Endothelial cell of umbilical vein (primary cell): ENCODE results near the gene HOXB3. TPM values are rescaled to one million over a fixed set of nuclear protein-coding genes. Genes with fewer than 3 reads are reported as not detected.

Experiments used
- BruUV-seq: library from RNA; stranded (reverse); fragments of 400-500 nt; replicated peaks from 2 replicates; lab custom pipeline; 2021; lab: Mats Ljungman, UMichigan
- CTCF ChIA-PET: fragments of 300-600, 350-600 bp; sonication (Branson Sonifier 250); formaldehyde crosslinking; loops from one replicate; lab custom pipeline; 2021; ENCODE audit warnings: antibody characterized with exemption, inconsistent platforms; lab: Charles Lee
- POLR2A ChIA-PET: fragments of 300-600, 350-600 bp; sonication (Branson Sonifier 250); formaldehyde crosslinking; loops from one replicate; lab custom pipeline; 2021; ENCODE audit warnings: antibody characterized with exemption, inconsistent platforms; lab: Charles Lee
- DNase-seq: peaks from one replicate; pipeline ENCODE4 v3.0.0-alpha.2; 2011; ENCODE audit warnings: low read depth, low spot score
- FAIRE-seq: peaks from 2 replicates; lab custom pipeline; 2011; peaks lifted over from hg19 to GRCh38; lab: Jason Lieb, UNC
- H2AFZ ChIP-seq: 2 replicates; pipeline ENCODE4 v1.6.0; 2012; ENCODE audit warnings: low read depth, low read length, control low read depth, inconsistent platforms
- H3K27ac ChIP-seq: 2 replicates; pipeline ENCODE4 v1.5.1; 2011; ENCODE audit warnings: low read depth, mild to moderate bottlenecking, control low read depth, low read length, moderate library complexity; ENCODE audit not compliant: insufficient read depth
- H3K27me3 ChIP-seq, 2 experiments: 2 replicates each; pipeline versions ENCODE4 v1.6.0 to v1.6.1; 2011; ENCODE audit warnings: low read length in 2 of 2, mixed read lengths in 1 of 2; ENCODE audit not compliant: control insufficient read depth in 2 of 2, insufficient read depth in 2 of 2
- H3K36me3 ChIP-seq, 2 experiments: 2 replicates in 1 of 2; 3 replicates in 1 of 2; pipeline ENCODE4 v1.5.1; 2011; ENCODE audit warnings: low read length in 2 of 2, mild to moderate bottlenecking in 1 of 2, moderate library complexity in 1 of 2; ENCODE audit not compliant: control insufficient read depth in 2 of 2, insufficient read depth in 2 of 2; ENCODE audit errors: extremely low read depth in 1 of 2
- H3K4me1 ChIP-seq: 3 replicates; pipeline ENCODE4 v1.5.1; 2011; ENCODE audit warnings: mild to moderate bottlenecking, low read length; ENCODE audit not compliant: control insufficient read depth, insufficient read depth; ENCODE audit errors: extremely low read depth
- H3K4me2 ChIP-seq: 2 replicates; pipeline ENCODE4 v1.6.1; 2011; ENCODE audit warnings: low read length, control low read depth, mixed read lengths; ENCODE audit not compliant: insufficient read depth
- H3K4me3 ChIP-seq, 3 experiments: fragments of 200-600 bp in 1 of 3; sonication (generic), shearing (Covaris generic) in 1 of 3; replicated peaks in 1 of 3; 2 replicates each; pipeline ENCODE4 v1.5.1; 2011 to 2016; ENCODE audit warnings: control low read depth in 3 of 3, low read length in 3 of 3, mild to moderate bottlenecking in 2 of 3, inconsistent platforms in 1 of 3, low read depth in 1 of 3, moderate library complexity in 1 of 3; ENCODE audit not compliant: insufficient read depth in 1 of 3
- H3K79me2 ChIP-seq: 2 replicates; pipeline ENCODE4 v1.6.0; 2012; ENCODE audit warnings: low read length, inconsistent platforms; ENCODE audit not compliant: control insufficient read depth, insufficient read depth
- H3K9ac ChIP-seq: replicated peaks from 2 replicates; pipeline ENCODE3; 2011; ENCODE audit warnings: low read length, control low read depth; ENCODE audit not compliant: insufficient read depth; ENCODE audit errors: extremely low read depth
- H3K9me1 ChIP-seq: replicated peaks from 3 replicates; pipeline ENCODE4 v1.6.0; 2011; ENCODE audit warnings: mild to moderate bottlenecking, low read length; ENCODE audit not compliant: control insufficient read depth, insufficient read depth; ENCODE audit errors: extremely low read depth
- H3K9me3 ChIP-seq: replicated peaks from 2 replicates; pipeline ENCODE4 v1.5.1; 2012; ENCODE audit warnings: low read length, inconsistent platforms; ENCODE audit not compliant: control insufficient read depth, insufficient read depth
- H4K20me1 ChIP-seq: replicated peaks from 2 replicates; pipeline ENCODE3; 2011; ENCODE audit warnings: mild to moderate bottlenecking, low read length; ENCODE audit not compliant: control insufficient read depth, insufficient read depth; ENCODE audit errors: extremely low read depth
- EZH2 ChIP-seq: IDR thresholded peaks from 2 replicates; pipeline ENCODE4 v1.6.1; 2012; ENCODE audit warnings: borderline replicate concordance, low read depth, mild to moderate bottlenecking, moderate library complexity, low read length, inconsistent platforms; ENCODE audit not compliant: severe bottlenecking
- FOS ChIP-seq: IDR thresholded peaks from 2 replicates; pipeline ENCODE4 v1.6.1; 2011; ENCODE audit warnings: mild to moderate bottlenecking, low read length, moderate library complexity, borderline replicate concordance; ENCODE audit not compliant: insufficient read depth
- GATA2 ChIP-seq: IDR thresholded peaks from 2 replicates; pipeline ENCODE4 v1.7.0; 2011; ENCODE audit warnings: low read depth, mild to moderate bottlenecking, moderate library complexity, mixed read lengths, low read length; ENCODE audit not compliant: insufficient read length, insufficient read depth
- JUN ChIP-seq: IDR thresholded peaks from 2 replicates; pipeline ENCODE4 v1.6.1; 2011; ENCODE audit warnings: borderline replicate concordance, low read depth; ENCODE audit not compliant: insufficient read length, insufficient read depth
- MYC ChIP-seq: IDR thresholded peaks from one replicate; pipeline ENCODE4 v1.6.1; 2011; ENCODE audit warnings: mild to moderate bottlenecking, low read depth, low read length
- POLR2A ChIP-seq: IDR thresholded peaks from 2 replicates; pipeline ENCODE4 v1.6.1; 2012; ENCODE audit warnings: low read depth, mild to moderate bottlenecking, control low read depth, low read length
- POLR2AphosphoS5 ChIP-seq: IDR thresholded peaks from 2 replicates; pipeline ENCODE4 v1.6.1; 2012; ENCODE audit warnings: low read depth, mild to moderate bottlenecking, control low read depth, low read length, moderate library complexity; ENCODE audit not compliant: insufficient read depth
- dilution Hi-C: fragments of 300-500 bp; cut with MboI; formaldehyde crosslinking; loops from one replicate; pipeline ENCODE4 v1.15.0; 2019; ENCODE audit warnings: low sequenced_read_pairs; ENCODE audit not compliant: extremely low pct_ligation_motif_present
- intact Hi-C: fragments of 100-400 bp; cut with micrococcal nuclease; formaldehyde crosslinking; loops from one replicate; pipeline ENCODE4 v1.10.0; 2022
- polyA plus RNA-seq, 4 experiments: library from polyadenylated mRNA; depleted of rRNA in 3 of 4; stranded (reverse) in 3 of 4; unstranded in 1 of 4; fragments of >200 nt; gene quantifications; 2 replicates each; pipeline versions ENCODE4 v1.2.1 to v1.2.3, GENCODE V29; 2011 to 2012; ENCODE audit warnings: missing spikeins in 1 of 4
- total RNA-seq: library from RNA; stranded (reverse); gene quantifications from 2 replicates; pipeline ENCODE4 v1.2.3, GENCODE V29; 2021
- TF ChIP-seq, protein P1 (sequence below): IDR thresholded peaks from 2 replicates; pipeline ENCODE4 v1.6.1; 2011; ENCODE audit not compliant: insufficient read depth, insufficient read length
- TF ChIP-seq, protein P2 (sequence below), 2 donors: IDR thresholded peaks; 1 replicate in 1 of 2; 2 replicates in 1 of 2; pipeline ENCODE4 v1.5.1; 2011; ENCODE audit warnings: low read length in 2 of 2, mild to moderate bottlenecking in 2 of 2, moderate library complexity in 2 of 2, control low read depth in 1 of 2, inconsistent platforms in 1 of 2, low read depth in 1 of 2; ENCODE audit not compliant: insufficient read depth in 1 of 2; ENCODE audit errors: extremely low read depth in 1 of 2

Gene HOXB3
- total and polyA plus RNA-seq, 2 donors (not counting 3 experiments of a cell fraction or from before 2014, with no cell fraction given), result 29.6 to 56.6 TPM

- Histone ChIP-seq H3K27ac (no peak overlapping the region), H3K9me3 (no peaks in the 10 kb centered on the region), H3K79me2 (peaks cover 29% of the 10 kb centered on the region), H3K9ac (no peak overlapping the region), H3K4me3 (no peak overlapping the region), H3K4me1 (peaks cover 30% of the 10 kb centered on the region), H3K9me1 (no peaks in the 10 kb centered on the region), H3K36me3 (peaks cover 3 to 11% of the 10 kb centered on the region in 2 experiments), H4K20me1 (no peaks in the 10 kb centered on the region), H3K4me2 (no peak overlapping the region), H3K27me3 (no peaks in the 10 kb centered on the region), H2AFZ (no peak overlapping the region)
- dilution Hi-C loops (no loop called here), intact Hi-C loops (no loop called here)
- DNase-seq, result no peak
- FAIRE-seq, result no peak
- ChIA-PET POLR2A (interaction anchor here (0.6 kb wide), 1 partner anchor 13 kb away, joined by 6 read pairs; no protein-coding TSS in a partner anchor), CTCF (interaction anchor here (0.6 to 4.2 kb wide), 20 partner anchors 20 to 377 kb away, joined by 3 to 31 read pairs (median 6); no protein-coding TSS in a partner anchor)
- TF ChIP-seq, protein P1, sequence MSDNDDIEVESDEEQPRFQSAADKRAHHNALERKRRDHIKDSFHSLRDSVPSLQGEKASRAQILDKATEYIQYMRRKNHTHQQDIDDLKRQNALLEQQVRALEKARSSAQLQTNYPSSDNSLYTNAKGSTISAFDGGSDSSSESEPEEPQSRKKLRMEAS, result no peak
- TF ChIP-seq POLR2AphosphoS5 (no peak), GATA2 (no peak), JUN (no peak), EZH2 (no peak), POLR2A (no peak), MYC (no peak), FOS (no peak)
- TF ChIP-seq, protein P2, sequence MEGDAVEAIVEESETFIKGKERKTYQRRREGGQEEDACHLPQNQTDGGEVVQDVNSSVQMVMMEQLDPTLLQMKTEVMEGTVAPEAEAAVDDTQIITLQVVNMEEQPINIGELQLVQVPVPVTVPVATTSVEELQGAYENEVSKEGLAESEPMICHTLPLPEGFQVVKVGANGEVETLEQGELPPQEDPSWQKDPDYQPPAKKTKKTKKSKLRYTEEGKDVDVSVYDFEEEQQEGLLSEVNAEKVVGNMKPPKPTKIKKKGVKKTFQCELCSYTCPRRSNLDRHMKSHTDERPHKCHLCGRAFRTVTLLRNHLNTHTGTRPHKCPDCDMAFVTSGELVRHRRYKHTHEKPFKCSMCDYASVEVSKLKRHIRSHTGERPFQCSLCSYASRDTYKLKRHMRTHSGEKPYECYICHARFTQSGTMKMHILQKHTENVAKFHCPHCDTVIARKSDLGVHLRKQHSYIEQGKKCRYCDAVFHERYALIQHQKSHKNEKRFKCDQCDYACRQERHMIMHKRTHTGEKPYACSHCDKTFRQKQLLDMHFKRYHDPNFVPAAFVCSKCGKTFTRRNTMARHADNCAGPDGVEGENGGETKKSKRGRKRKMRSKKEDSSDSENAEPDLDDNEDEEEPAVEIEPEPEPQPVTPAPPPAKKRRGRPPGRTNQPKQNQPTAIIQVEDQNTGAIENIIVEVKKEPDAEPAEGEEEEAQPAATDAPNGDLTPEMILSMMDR (IDR thresholded peaks at IDR 0.05; ENCODE audit: extremely low read depth in 1 of 2, insufficient read depth in 1 of 2, low read depth in 1 of 2, low read length in 2 of 2), result no peak
- no TSS peak for BruUV-seq
Measured at GRCh38 chr17:48592577-48592976, 2.5 kb upstream of the HOXB3 start.
